H1 (cell line): ENCODE data around the gene ARL5A.

Experiments used
- EZH2 ChIP-seq: fragments of 200-600 bp; sonication (generic); IDR thresholded peaks from 2 replicates; pipeline ENCODE4 v1.7.1; 2012; ENCODE audit warnings: low read depth, mild to moderate bottlenecking, moderate library complexity, low read length, inconsistent platforms; ENCODE audit not compliant: severe bottlenecking
- TF ChIP-seq, protein P1 (sequence below), 3 experiments: IDR thresholded peaks; 1 replicate in 2 of 3; 2 replicates in 1 of 3; pipeline versions ENCODE4 v1.5.1 to v1.6.1; 2011; ENCODE audit warnings: low read length in 3 of 3, mild to moderate bottlenecking in 3 of 3, inconsistent platforms in 2 of 3, low read depth in 1 of 3, moderate library complexity in 1 of 3; ENCODE audit not compliant: insufficient read depth in 1 of 3; ENCODE audit errors: control extremely low read depth in 1 of 3

DNA sequence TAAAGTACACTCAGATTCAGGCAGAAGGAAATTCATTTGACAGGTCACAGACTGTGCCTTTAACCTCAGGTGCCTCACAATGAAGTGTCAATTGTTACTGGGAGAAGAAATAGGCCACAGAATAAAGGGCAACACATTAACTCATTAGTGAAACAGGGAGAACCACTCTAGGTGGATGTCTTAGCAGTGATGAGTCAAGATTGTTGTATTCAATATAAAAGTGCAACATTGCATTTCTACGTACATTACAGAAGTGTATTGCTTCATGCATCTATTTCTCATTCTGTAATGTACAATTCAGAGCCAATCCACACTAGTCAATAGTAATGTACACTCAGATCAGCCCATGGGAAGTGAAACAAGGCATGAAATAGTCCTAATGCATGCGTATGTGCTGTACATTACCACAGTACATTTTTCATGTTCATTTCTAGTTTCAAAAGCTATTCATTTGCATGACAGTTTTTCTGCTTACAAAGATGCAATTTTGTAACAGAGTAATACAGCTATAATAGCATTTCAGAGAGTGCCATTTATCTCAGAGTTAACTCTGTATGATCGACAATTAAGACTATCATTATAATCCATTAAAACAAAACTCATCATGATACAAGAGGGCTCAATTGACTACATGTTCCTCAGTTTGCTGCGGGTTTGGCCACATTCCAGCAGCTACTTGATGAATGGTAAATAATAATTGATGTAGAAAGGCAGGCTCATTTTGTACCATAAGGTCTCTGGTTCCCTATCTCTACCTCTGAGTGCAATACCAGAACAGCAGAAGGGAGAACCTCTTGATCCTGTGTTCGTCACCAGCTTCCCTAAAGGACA is 12.2 kb upstream of the ARL5A start:
- TF ChIP-seq, protein P1, sequence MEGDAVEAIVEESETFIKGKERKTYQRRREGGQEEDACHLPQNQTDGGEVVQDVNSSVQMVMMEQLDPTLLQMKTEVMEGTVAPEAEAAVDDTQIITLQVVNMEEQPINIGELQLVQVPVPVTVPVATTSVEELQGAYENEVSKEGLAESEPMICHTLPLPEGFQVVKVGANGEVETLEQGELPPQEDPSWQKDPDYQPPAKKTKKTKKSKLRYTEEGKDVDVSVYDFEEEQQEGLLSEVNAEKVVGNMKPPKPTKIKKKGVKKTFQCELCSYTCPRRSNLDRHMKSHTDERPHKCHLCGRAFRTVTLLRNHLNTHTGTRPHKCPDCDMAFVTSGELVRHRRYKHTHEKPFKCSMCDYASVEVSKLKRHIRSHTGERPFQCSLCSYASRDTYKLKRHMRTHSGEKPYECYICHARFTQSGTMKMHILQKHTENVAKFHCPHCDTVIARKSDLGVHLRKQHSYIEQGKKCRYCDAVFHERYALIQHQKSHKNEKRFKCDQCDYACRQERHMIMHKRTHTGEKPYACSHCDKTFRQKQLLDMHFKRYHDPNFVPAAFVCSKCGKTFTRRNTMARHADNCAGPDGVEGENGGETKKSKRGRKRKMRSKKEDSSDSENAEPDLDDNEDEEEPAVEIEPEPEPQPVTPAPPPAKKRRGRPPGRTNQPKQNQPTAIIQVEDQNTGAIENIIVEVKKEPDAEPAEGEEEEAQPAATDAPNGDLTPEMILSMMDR (IDR thresholded peaks at IDR 0.05; ENCODE audit: control extremely low read depth in 1 of 3, insufficient read depth in 1 of 3, low read depth in 1 of 3, low read length in 3 of 3), result no peak
- TF ChIP-seq EZH2, result no peak
